GM12864 (cell line): ENCODE data around the gene TSLP.

ENCODE experiments used
- DNase-seq: peaks from one replicate; pipeline ENCODE4 v3.0.0-alpha.2; 2011; ENCODE audit warnings: low read depth
- H3K4me3 ChIP-seq: 2 replicates; pipeline ENCODE4 v1.5.1; 2011; ENCODE audit warnings: mild to moderate bottlenecking, low read depth, low read length, control low read depth
- CTCF ChIP-seq: IDR thresholded peaks from 2 replicates; pipeline ENCODE4 v1.5.1; 2011; ENCODE audit warnings: low read depth, mild to moderate bottlenecking, moderate library complexity, low read length, control low read depth, inconsistent platforms; ENCODE audit errors: missing control alignments

Gene TSLP

DNA sequence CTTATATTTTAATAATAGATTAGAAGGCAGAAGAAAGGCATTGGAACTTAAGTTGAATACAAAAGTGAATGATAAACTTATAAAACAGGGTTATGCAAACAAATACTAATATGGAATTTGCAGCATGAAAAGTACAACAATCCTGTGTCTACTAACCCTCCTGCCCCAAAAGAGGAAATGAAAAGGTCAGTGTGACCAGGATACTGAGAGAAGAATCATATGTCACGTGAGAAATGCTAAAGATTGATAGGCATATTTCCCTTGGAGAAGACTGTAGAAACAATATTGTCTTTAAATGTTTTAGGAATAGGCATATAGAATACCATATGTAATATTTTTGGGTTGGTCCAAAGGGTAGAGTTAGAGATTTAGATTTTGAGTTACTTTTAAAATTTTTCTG is 24.5 kb downstream of the TSLP start:
- no peak overlapping the region for H3K4me3 ChIP-seq
- no peak for TF ChIP-seq CTCF
- no peak for DNase-seq

GRCh38 chr5:111099058-111099778 is 27.7 kb downstream of the TSLP start:
- TF ChIP-seq CTCF = no peak
- no peak for DNase-seq
- no peak overlapping the region for H3K4me3 ChIP-seq

GRCh38 chr5:111106320-111106948 is 34.9 kb downstream of the TSLP start:
- DNase-seq = no peak
- H3K4me3 ChIP-seq = no peak overlapping the region
- TF ChIP-seq CTCF = no peak

GRCh38 chr5:111107371-111107770 is 35.9 kb downstream of the TSLP start:
- H3K4me3 ChIP-seq = no peak overlapping the region
- no peak for DNase-seq
- no peak for TF ChIP-seq CTCF

DNA sequence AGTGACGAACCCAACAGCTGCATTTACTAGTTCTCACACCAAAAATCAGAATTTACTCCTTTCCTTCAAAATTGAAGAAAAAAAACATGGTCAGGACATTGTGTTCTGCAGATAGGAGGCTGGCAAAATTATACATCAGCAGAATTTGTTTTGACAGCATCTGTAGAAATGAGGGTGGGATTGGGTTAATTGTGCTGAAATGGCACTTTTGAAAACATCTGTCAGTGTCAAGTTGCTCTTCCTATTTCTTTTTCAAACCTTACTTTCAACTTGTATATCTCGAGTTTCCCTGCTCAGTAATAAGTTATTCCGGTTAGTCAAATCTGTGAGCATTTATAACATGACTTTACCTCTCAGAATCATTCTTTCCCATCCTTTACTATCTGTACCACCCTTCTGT is 40.4 kb downstream of the TSLP start:
- no peak overlapping the region for H3K4me3 ChIP-seq
- DNase-seq = no peak
- TF ChIP-seq CTCF = no peak

DNA sequence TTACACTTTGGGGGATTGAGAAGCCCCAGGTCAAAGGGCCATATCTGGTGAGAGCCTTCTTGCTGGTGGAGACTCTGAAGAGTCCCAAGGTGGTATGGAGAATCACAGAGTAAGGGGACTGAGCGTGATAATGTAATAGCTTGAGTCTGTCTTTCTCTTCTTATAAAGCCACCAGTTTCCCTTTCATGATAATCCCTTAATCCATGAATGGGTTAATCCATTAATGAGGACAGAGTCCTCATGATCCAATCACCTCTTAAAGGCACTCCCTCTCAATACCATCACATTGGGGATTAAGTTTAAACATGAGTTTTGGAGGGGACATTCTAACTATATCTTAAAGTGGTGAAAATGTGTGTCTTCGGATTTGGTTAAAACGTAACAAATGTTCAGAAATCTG is 42.2 kb downstream of the TSLP start:
- DNase-seq = no peak
- H3K4me3 ChIP-seq = no peak overlapping the region

More for the DNA sequence above, 42.2 kb downstream of the TSLP start:
- TF ChIP-seq CTCF = no peak
